NOMO-1 treated with DMSO at 0.1 percent for 48 hours (cell line): ENCODE data around the gene VPS35.

Experiments
- DNase-seq: peaks from one replicate; lab custom pipeline; 2025; ENCODE audit not compliant: unreplicated experiment; lab: John Stamatoyannopoulos, UW

The VPS35 gene

GRCh38 chr16:46688654-46689364, at the start of gene VPS35:
Gene VPS35, minus strand, starts transcription at chr16:46689178. Its CDS starts 45 bp downstream, at chr16:46689133.
- DNase-seq, result peak; percentile 97

- DNase-seq, result no peak
Measured at GRCh38 chr16:46737621-46738214, 48.7 kb upstream of the VPS35 start.

DNA sequence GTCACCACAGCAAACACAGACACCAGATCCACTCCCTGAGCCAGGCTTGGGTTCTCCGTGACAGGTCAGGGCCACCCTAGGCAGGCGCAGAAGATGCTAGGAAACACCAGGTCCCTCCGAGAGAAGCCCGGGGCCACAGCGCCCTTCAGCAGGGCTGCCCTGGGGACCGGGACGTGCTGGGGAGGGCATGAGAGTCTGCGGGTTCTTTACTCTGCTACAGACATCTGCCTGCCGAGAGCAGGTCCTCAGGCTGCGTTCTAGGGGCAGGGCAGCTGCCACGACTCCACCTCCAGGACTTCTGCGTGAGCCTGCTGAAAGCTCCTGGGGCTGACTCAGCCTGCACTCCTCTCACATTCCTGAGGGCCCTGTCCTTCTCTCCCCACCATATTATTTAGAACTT, 47.7 kb upstream of the VPS35 start:
- no peak for DNase-seq

DNA sequence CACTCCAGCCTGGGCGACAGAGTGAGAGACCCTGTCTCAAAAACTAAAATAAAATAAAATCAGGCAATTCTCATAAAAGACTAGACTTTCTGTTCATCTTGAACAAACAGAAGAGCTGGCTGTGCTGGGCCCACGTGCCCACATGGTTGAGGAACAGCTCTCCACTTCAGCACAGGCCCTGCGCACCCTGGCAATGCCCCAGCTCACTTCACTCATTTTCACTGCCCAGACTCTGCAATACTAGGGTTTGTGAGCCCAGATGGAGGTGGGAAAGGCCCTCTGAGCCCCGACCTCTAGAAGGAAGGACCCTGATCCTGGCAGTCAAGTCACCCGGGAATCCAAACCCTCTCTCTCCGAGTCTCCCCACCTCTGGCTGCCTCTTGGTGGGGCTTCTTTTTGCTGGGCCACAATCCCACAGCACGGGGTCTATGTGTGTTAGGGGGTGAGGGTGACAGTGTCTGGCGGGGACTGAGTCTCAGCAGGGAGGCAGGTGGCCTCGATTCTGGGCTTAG, 44.4 kb upstream of the VPS35 start:
- DNase-seq, result no peak

- no peak for DNase-seq
Measured at GRCh38 chr16:46732561-46732960, 43.6 kb upstream of the VPS35 start.

DNA sequence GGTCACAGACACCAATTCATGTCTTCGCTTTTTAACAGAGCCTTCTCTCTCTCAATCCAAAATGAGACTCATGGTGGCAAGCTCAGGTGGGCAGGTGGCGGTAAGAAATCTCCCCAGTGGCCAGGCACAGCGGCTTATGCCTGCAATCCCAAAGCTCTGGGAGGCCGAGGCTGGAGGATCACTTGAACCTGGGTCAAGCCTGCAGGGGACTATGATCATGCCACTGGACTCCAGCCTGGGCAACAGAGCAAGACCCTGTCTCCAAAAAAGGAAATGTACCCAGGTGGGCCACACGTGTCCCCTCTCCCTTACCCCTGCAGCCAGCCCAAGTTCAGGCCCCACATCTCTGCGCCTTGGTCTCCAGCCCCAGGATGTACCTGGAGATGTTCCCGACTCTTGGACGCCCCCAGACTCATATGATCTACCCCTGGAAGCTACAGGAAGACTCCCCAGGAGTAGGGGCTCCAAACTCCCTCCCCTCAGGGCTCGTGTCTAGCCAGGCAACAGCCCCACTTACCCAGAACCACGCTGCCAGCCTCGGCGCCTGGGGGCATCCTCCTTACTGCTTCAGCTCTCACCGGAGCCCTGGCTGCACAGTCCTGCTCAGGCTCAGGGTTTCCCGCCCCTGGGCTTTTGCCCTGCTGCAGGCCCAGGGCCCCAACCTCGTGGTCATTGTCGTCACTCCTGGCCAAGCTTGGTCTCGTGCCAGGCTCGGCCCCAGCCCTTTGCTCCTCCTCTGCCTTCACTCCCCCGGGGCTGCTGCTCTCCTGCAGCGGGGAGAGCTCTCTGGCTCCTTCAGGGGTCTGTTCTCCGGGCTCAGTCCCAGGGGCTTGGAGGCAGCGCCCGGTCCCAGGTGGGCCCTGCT, 42.9 kb upstream of the VPS35 start:
- DNase-seq, result no peak

DNA sequence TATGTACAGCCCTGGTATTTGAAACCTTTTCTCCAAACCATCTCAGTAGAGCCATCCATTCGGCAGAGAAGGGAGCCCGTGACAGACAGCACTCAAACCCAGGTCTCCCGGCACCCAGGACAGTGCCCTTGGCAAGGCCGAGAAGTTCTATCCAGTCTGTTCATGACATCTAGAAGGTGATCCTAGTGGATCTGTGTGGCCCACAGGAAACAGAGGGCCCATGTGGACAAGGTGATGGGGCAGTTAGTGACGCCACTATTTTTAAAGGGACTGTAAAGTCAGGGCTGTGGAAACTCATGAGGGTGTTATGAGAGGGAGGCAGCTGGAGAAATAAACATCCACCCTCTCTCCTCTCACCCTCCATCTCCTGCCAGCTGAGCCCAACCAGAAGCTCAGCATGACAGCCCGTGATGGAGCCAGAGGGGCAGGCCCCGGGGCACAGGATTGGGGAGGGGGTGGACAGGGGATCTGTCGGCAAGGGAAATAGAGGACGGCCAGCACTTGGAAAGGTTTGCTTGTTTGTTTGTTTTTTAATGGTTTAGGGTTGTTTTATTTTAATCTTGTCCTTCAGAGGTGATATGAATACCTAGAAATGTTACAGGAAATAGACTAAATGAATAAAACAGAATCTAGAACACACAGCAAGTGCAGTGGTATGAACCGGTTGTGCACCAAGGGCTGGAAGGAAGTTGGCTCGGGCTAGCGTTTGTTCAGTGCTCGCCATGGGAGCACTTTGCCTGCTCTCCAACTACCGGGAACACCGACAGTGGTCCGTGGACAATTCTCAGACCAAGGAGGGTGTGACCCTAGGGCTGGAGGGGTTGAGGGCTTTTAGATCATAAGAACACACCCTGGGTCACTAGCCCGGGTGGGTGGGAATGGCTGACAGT, 42.1 kb upstream of the VPS35 start:
- no peak for DNase-seq

GRCh38 chr16:46730126-46730525, 41.1 kb upstream of the VPS35 start:
- DNase-seq, result no peak

GRCh38 chr16:46729326-46729995, 40.5 kb upstream of the VPS35 start:
- no peak for DNase-seq

DNA sequence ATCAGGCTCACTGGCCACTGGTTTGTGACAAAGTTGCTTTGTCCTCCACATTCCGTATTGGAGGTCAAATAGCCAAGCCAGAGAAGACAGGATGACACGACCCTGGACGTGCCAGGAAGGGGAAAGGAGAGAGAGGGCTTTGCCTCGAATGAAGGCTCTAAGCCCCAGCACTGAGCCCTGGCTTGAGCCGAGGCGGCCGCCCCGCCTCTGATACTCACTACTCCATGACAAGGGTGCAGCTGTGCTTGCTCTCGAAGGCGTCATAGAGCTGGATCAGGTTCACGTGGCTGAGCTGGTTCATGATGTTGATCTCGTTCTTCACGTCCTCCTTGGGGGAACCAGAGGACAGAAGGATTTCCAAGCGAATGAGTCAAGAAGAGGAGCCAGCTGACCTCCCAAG, 39.8 kb upstream of the VPS35 start:
- DNase-seq, result no peak

GRCh38 chr16:46727630-46728029, 38.7 kb upstream of the VPS35 start:
- DNase-seq, result no peak

DNA sequence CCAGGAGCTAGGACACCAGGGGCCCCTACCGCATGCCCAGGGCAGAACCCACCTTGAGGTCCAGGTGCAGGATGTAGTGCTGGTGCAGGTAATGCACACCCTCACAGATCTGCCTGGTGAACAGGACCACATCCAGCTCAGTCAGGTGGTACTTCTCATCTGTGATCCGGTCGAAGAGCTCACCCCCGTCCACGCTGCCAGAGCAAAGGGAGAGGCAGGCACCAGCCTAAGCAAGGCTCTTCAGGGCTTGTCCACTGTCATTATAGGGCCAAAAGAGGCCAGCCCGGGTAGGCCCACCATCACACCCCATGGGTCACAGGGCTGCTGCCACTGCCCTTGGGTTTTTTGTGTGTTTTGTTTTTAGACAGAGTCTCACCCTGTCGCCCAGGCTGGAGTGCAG, 38.2 kb upstream of the VPS35 start:
- DNase-seq, result no peak

DNA sequence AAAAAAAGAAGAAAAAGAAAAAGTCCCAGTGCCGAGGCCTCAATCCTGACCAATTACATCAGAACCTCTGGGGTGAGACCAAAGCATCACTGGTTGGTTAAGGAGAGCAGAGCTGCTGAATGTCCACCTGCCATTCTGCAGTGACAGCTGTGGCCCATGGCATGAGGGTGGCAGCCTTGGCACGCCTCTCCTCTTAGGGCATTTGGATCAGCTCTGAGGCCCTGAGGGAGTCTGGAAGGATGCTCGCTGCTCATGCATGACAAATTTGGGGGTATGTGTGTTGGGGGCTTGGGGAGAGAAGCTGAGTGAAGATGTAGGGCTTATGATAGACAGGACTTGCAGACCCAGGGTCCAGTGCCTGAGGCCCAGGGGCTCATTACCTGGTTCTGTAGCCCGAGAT, 32.9 kb upstream of the VPS35 start:
- DNase-seq, result no peak

GRCh38 chr16:46720619-46721018, 31.6 kb upstream of the VPS35 start:
- DNase-seq, result no peak

DNA sequence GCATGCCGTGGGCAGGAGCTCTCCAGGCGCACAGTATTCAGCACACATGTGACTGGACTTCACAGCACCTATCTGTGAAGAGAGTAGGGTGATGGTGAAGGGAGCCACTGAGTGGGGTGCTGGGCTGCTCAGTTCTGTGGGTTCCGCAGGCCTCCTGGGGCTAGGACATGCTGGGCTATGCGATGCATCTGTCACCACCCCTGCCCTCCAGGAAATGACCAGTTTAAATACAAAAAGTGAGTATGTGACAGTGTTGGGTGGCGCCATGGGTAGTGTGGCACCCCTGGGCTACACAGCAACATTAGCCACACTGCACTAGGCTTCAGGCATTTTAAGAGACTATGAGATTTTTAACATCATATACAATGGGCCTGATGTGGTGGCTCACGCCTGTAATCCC, 30.6 kb upstream of the VPS35 start:
- DNase-seq, result no peak

DNA sequence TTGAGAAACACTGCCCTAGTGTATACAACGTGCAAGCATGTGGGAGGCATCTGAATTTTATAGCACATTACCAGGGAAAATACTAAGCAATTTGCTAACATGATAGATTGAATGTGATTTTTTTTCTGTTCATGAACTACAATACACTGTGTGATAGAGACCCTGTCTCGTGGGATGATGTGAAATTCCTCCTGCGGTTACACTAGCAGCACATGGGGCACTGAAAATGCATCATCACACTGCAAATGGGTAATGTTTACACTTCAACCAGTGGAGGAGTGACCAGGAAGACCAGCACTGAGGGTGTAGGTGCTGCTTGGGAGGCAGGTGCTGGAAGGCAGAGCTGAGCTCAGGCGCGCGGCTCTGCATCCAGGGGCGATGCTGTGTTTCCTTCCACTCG, 29.2 kb upstream of the VPS35 start:
- no peak for DNase-seq

- no peak for DNase-seq
Measured at GRCh38 chr16:46717692-46718091, 28.7 kb upstream of the VPS35 start.

DNA sequence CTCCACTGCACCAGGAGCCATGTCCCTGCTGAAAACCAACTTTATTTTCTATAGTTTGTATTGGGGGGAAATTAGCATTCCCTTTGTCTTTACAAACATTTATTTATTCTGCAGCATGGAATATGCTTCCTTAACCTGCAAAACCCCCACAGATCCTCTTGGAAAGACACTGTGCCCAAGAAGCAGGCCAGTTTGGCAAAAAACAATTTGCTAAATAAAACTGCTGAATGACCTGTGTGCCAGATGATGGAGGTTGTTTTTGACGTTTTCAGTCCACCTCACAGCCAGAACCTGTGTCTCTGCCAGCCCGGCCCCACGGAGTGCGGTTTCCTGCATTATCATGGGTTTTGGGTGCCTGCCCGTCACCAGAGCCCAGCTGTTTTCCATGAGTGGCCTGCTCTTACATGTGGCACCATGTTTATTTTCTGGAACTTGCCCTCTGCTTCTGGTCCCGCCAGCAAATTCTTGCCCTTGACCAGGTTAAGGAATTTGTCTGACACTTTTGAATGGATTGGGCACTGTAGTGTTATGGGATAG, 26.9 kb upstream of the VPS35 start:
- DNase-seq, result no peak

DNA sequence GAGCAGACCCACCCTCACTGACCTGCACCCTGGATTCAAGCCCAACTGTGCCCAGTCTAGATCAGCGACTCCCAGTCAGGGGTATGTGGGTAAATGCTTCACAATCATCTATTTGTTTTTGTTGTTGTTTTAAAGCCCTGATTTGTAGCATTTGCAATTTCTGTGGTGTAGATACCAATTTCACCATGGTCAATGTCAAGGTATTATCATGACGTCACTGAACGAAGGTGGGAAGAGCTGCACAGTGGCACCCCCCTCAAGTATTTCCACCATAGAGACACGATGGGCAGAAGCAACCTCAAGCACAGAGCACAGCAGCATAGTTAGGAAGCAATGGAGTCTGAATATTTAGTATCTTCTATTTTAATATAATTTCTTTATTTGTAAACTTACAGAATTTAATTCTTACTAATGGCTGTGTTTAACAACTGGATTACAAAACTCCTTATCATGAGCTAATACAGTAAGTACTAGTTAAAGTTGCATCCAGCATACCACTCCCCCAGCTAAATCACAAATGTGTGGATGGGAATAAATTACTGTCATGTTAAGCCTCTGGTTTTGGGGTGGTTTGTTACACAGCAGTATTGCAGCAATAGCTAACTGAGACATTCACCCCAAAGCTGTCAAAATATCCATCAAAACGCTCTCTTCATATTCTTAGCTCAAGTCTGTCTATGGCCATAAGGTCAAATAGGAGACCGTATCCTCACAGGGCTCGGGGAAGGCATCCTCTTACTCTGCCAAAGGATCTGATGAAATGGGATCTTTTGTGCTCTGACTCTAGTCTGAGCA, 26.0 kb upstream of the VPS35 start:
- no peak for DNase-seq
